ENCODE results near the gene GCNT1. TPM values are rescaled to one million over a fixed set of nuclear protein-coding genes. Genes with fewer than 3 reads are reported as not detected.
"Not testable (repeated sequence)": the region's sequence is repeated elsewhere in the genome, so short reads cannot be mapped to it uniquely, and the experiment has no call there.

GCNT1 gene
- polyA plus RNA-seq, 3 donors, result 4.3 to 4.9 (median 4.8) TPM

DNA sequence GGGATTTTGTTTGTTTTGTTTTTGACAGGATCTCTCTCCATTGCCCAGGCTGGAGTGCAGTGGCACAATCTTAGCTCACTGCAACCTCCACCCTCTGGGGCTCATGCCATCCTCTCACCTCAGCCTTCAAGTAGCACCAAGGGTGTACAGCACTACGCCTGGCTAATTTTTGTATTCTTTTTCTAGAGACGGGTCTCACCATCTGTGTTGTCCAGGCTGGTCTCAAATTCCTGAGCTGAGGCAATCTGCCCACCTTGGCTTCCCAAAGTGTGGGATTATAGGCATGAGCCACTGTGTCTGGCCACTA, 7.3 kb downstream of the GCNT1 start:
- no peak for DNase-seq (ENCODE audit: extremely low read depth in 1 of 11, low read depth in 9 of 11, low spot score in 4 of 11)

DNA sequence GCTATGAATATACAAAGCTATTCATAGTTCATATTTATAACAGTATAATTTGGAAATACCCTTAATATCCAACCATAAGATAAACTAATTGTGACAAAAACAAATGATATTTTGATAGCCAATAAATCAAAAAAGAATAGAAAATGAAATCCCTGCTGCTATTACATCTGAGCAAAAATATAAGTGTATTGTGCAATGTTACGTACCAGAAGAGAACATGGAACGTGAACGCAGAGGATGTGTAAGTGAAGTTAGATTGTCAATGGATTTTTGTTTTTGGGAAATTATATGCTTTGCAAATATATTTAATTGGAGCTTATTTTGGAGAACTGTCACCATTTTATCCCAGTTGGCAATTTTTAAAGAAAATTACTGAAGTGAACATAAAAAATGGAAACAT, 15.4 kb downstream of the GCNT1 start:
- DNase-seq (ENCODE audit: extremely low read depth in 1 of 11, low read depth in 9 of 11, low spot score in 4 of 11), result no peak

- DNase-seq (ENCODE audit: extremely low read depth in 1 of 11, low read depth in 9 of 11, low spot score in 4 of 11), result no peak
These were observed 16.7 kb downstream of the GCNT1 start for GRCh38 chr9:76475686-76476085.

DNA sequence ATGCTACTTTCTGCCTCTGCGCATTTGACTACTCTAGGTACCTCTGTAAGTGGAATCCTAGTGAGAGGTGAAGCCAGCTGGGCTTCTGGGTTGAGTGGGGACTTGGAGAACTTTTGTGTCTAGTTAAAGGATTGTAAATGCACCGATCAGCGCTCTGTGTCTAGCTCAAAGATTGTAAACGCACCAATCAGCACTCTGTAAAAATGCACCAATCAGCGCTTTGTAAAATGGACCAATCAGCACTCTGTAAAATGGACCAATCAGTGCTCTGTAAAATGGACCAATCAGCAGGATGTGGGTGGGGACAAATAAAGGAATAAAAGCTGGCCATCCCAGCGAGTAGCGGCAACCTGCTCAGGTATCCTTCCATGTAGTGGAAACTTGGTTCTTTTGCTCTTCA, 18.8 kb downstream of the GCNT1 start:
- DNase-seq (ENCODE audit: extremely low read depth in 1 of 11, low read depth in 9 of 11, low spot score in 4 of 11), result not testable (repeated sequence)

GRCh38 chr9:76478226-76478625, 19.2 kb downstream of the GCNT1 start:
- DNase-seq (ENCODE audit: extremely low read depth in 1 of 11, low read depth in 9 of 11, low spot score in 4 of 11), result no peak

GRCh38 chr9:76479337-76479736, 20.4 kb downstream of the GCNT1 start:
- DNase-seq (ENCODE audit: extremely low read depth in 1 of 11, low read depth in 9 of 11, low spot score in 4 of 11), result not testable (repeated sequence)

- DNase-seq (ENCODE audit: extremely low read depth in 1 of 11, low read depth in 9 of 11, low spot score in 4 of 11), result no peak
These were observed 27.2 kb downstream of the GCNT1 start for GRCh38 chr9:76486151-76486550.

- no peak for DNase-seq (ENCODE audit: extremely low read depth in 1 of 11, low read depth in 9 of 11, low spot score in 4 of 11)
These were observed 31.4 kb downstream of the GCNT1 start for GRCh38 chr9:76490249-76490990.

- DNase-seq (ENCODE audit: extremely low read depth in 1 of 11, low read depth in 9 of 11, low spot score in 4 of 11), result not testable (repeated sequence)
These were observed 32.1 kb downstream of the GCNT1 start for GRCh38 chr9:76491056-76491455.

GRCh38 chr9:76493496-76493895, 34.5 kb downstream of the GCNT1 start:
- DNase-seq (ENCODE audit: extremely low read depth in 1 of 11, low read depth in 9 of 11, low spot score in 4 of 11), result not testable (repeated sequence)

- no peak for DNase-seq (ENCODE audit: extremely low read depth in 1 of 11, low read depth in 9 of 11, low spot score in 4 of 11)
These were observed 41.1 kb downstream of the GCNT1 start for GRCh38 chr9:76500061-76500460.

DNA sequence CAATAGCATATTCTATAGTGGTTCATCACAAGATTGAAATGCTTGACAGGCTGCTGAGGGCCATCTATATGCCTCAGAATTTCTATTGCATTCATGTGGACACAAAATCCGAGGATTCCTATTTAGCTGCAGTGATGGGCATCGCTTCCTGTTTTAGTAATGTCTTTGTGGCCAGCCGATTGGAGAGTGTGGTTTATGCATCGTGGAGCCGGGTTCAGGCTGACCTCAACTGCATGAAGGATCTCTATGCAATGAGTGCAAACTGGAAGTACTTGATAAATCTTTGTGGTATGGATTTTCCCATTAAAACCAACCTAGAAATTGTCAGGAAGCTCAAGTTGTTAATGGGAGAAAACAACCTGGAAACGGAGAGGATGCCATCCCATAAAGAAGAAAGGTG, 43.8 kb downstream of the GCNT1 start:
- no peak for DNase-seq (ENCODE audit: extremely low read depth in 1 of 11, low read depth in 9 of 11, low spot score in 4 of 11)

DNA sequence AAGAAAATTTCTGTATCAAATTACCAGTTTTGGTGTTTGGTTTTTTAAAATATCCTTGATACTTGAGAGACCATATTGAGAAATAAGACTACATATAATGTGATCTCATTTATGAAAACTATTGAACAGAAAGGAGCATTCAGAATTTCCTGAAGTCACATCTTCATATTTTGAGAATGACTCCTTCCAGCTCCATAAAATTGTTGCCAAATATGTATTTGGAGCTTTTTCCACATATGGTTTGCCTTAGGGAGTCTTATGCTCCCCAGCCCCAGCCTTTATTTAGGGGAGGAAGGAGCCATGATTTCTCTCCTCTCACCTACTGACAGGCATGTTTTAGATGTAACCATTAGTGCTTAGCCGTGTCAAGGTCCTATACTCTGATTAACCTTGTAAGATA, 51.1 kb downstream of the GCNT1 start:
- DNase-seq (ENCODE audit: extremely low read depth in 1 of 11, low read depth in 9 of 11, low spot score in 4 of 11), result no peak

- no peak for DNase-seq (ENCODE audit: extremely low read depth in 1 of 11, low read depth in 9 of 11, low spot score in 4 of 11)
These were observed 51.5 kb downstream of the GCNT1 start for GRCh38 chr9:76510446-76510845.

- no peak for DNase-seq (ENCODE audit: extremely low read depth in 1 of 11, low read depth in 9 of 11, low spot score in 4 of 11)
These were observed 53.8 kb downstream of the GCNT1 start for GRCh38 chr9:76512826-76513225.

DNA sequence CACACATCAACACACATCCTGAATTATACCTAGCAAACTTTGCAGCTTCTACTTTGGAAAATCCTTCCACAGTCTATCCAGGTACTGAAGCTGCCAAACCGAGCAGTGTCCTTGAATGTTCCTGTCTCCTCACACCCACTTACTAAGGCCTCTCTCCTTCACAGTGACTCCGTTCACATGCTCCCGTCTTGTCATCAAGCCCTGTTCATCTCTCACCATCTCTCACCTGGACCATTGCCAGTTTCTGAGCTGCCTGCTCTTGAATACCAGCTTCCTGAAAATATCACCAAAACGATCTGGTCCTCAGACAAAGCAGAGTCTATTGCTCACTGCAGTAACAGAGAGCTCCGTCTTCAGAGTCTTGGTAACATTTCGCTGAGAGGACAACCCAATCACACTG, 57.4 kb downstream of the GCNT1 start:
- no peak for DNase-seq (ENCODE audit: extremely low read depth in 1 of 11, low read depth in 9 of 11, low spot score in 4 of 11)

DNA sequence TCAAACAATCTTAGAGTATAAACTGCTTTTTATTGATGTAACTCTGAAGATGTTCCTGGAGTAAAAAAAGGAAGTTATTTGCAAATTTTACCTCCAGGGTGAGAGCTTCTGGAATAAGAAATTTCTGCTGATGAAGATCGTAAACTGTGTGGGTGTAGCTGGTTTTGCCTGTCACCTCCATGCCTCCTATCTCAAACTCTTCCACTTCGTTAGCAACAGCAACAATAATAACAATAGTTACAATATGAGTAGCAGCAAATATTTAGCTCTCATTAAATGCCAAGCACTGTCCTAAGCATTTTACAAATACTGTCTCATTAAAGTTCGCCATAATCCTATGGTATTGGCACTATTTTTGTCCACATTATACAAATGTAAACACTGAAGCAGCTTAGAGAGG, 57.9 kb downstream of the GCNT1 start:
- DNase-seq (ENCODE audit: extremely low read depth in 1 of 11, low read depth in 9 of 11, low spot score in 4 of 11), result no peak

GRCh38 chr9:76519075-76519835, 60.3 kb downstream of the GCNT1 start:
- DNase-seq (ENCODE audit: extremely low read depth in 1 of 11, low read depth in 9 of 11, low spot score in 4 of 11), result peak in 1 of 11 donors; percentile 27

- DNase-seq (ENCODE audit: extremely low read depth in 1 of 11, low read depth in 9 of 11, low spot score in 4 of 11), result no peak
These were observed 62.3 kb downstream of the GCNT1 start for GRCh38 chr9:76521244-76521681.

DNA sequence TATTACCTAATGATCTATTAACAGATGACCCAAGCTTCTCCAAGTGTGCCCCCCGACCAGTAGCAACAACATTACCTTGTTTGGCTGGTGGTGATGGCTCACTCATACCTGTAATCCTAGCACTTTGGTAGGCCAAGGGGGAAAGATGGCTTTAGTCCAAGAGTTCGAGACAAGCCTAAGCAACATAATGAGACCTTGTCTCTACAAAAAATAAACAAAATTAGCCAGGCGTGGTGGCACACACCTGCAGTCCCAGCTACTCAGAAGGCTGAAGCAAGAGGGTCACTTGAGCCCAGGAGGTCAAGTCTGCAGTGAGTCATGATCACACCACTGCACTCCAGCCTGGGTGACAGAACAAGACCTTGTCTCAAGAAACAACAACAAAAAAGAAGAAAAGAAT, 62.9 kb downstream of the GCNT1 start:
- no peak for DNase-seq (ENCODE audit: extremely low read depth in 1 of 11, low read depth in 9 of 11, low spot score in 4 of 11)
